Activated CD8-positive, alpha-beta T cell treated with anti-CD3 and anti-CD28 coated beads for 36 hours (primary cell): ENCODE measurements around the gene BAZ1B. TPM values are rescaled to one million over a fixed set of nuclear protein-coding genes. Genes with fewer than 3 reads are reported as not detected.
"Not testable (repeated sequence)": the region's sequence is repeated elsewhere in the genome, so short reads cannot be mapped to it uniquely, and the experiment has no call there.

Experiments used
- ATAC-seq: fragments of 200-7000 bp; cut with Tn5 transposase; one replicate; pipeline ENCODE4 v1.10.0; 2021; ENCODE audit warnings: mild to moderate bottlenecking, moderate library complexity
- CTCF ChIA-PET: fragments of 350-600 bp; sonication (Branson Sonifier 250); formaldehyde crosslinking; loops from one replicate; lab custom pipeline; 2021; ENCODE audit warnings: antibody characterized with exemption; lab: Charles Lee
- POLR2A ChIA-PET: fragments of 350-600 bp; sonication (Branson Sonifier 250); formaldehyde crosslinking; loops from one replicate; lab custom pipeline; 2021; ENCODE audit warnings: antibody characterized with exemption; lab: Charles Lee
- DNase-seq: peaks from one replicate; pipeline ENCODE4 v3.0.0-alpha.2; 2020
- H3K27ac Mint-ChIP-seq: one replicate; pipeline ENCODE4 v1.8.0; 2021; ENCODE audit warnings: mild to moderate bottlenecking, mixed read lengths
- H3K27me3 Mint-ChIP-seq: one replicate; pipeline ENCODE4 v1.8.0; 2021; ENCODE audit warnings: mixed read lengths
- H3K36me3 Mint-ChIP-seq: one replicate; pipeline ENCODE4 v1.8.0; 2021; ENCODE audit warnings: low read depth, mixed read lengths
- H3K4me1 Mint-ChIP-seq: one replicate; pipeline ENCODE4 v1.8.0; 2021; ENCODE audit warnings: low read depth, mixed read lengths
- H3K4me3 Mint-ChIP-seq: one replicate; pipeline ENCODE4 v1.8.0; 2021; ENCODE audit warnings: mild to moderate bottlenecking, moderate library complexity, mixed read lengths
- H3K9me3 Mint-ChIP-seq: one replicate; pipeline ENCODE4 v1.8.0; 2021; ENCODE audit warnings: mixed read lengths
- intact Hi-C: fragments of 100-400 bp; cut with micrococcal nuclease; formaldehyde crosslinking; loops from one replicate; pipeline ENCODE4 v1.10.0; 2022
- total RNA-seq, 2 experiments: library from RNA; stranded (reverse); gene quantifications; one replicate each; pipeline ENCODE4 v1.2.3, GENCODE V29; 2021
- TF ChIP-seq, protein P1 (sequence below): fragments of 200-600 bp; IDR thresholded peaks from one replicate; pipeline ENCODE4 v1.8.0; 2022; ENCODE audit warnings: antibody characterized with exemption, mild to moderate bottlenecking

The BAZ1B gene
- total RNA-seq, 2 experiments from 2014 or later, result 82.4 to 82.6 TPM

GRCh38 chr7:73478549-73478948 lies 43.5 kb downstream of the BAZ1B start:
- intact Hi-C loops, result no loop called here
- Mint-ChIP-seq H3K27ac (no peak overlapping the region), H3K36me3 (peaks cover 60% of the 10 kb centered on the region), H3K4me3 (no peak overlapping the region), H3K9me3 (no peaks in the 10 kb centered on the region), H3K4me1 (peaks cover 32% of the 10 kb centered on the region), H3K27me3 (no peaks in the 10 kb centered on the region)
- ATAC-seq (no peak), DNase-seq (no peak)
- TF ChIP-seq, protein P1, sequence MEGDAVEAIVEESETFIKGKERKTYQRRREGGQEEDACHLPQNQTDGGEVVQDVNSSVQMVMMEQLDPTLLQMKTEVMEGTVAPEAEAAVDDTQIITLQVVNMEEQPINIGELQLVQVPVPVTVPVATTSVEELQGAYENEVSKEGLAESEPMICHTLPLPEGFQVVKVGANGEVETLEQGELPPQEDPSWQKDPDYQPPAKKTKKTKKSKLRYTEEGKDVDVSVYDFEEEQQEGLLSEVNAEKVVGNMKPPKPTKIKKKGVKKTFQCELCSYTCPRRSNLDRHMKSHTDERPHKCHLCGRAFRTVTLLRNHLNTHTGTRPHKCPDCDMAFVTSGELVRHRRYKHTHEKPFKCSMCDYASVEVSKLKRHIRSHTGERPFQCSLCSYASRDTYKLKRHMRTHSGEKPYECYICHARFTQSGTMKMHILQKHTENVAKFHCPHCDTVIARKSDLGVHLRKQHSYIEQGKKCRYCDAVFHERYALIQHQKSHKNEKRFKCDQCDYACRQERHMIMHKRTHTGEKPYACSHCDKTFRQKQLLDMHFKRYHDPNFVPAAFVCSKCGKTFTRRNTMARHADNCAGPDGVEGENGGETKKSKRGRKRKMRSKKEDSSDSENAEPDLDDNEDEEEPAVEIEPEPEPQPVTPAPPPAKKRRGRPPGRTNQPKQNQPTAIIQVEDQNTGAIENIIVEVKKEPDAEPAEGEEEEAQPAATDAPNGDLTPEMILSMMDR, result no peak
- ChIA-PET POLR2A (no interaction called here), CTCF (no interaction called here)

DNA sequence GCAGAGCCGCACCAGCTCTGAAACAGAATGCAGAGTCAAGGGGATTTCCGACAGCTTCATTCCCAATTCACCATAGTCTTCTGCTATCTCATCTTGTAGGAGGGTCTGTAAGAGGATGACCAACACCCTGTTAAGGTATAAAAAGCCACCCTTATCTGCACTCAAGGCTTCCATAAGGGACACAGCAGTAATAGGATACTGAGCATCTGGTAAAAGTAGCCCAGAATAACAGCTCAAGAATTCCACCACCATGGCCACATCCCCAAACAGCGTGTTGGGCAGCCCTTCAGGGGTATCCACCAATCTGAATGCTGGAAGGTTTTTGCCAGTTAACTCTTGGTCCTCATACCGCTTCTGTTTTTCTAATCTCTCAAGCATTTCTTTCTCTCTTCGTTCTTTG lies 44.7 kb downstream of the BAZ1B start:
- TF ChIP-seq, protein P1, result no peak
- DNase-seq (no peak), ATAC-seq (no peak)
- Mint-ChIP-seq H3K27me3 (no peaks in the 10 kb centered on the region), H3K27ac (no peak overlapping the region), H3K36me3 (peaks cover 60% of the 10 kb centered on the region), H3K9me3 (no peaks in the 10 kb centered on the region), H3K4me3 (no peak overlapping the region), H3K4me1 (peaks cover 32% of the 10 kb centered on the region)
- ChIA-PET CTCF (interaction anchor here (0.9 to 1.8 kb wide), 2 partner anchors 25 to 37 kb away, joined by 3 to 15 read pairs; no protein-coding TSS in a partner anchor), POLR2A (interaction anchor here (0.9 to 1.3 kb wide), 4 partner anchors 9 to 79 kb away, joined by 3 to 9 read pairs (median 4); no protein-coding TSS in a partner anchor)
- intact Hi-C loops, result no loop called here

DNA sequence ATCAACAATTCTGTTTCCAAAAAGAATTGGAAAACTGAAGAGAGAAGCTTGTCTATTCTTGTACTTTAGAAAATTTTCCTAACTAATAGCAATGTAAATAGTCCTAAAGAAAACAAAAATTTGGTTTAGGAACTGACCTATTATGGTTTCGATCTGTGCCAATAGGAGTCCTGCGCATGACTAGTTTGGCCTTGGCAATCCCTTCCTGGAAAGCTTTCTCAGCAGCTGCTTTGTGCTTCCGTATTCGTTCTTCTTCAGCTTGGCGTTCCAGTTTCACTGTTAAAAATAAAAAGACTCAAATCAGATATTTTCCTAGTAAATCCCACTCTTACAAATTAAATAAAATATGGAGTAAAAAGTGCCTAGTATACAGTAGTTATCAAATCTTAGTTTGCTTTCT lies 51.9 kb downstream of the BAZ1B start:
- Mint-ChIP-seq H3K27me3 (no peaks in the 10 kb centered on the region), H3K27ac (no peak overlapping the region), H3K9me3 (no peaks in the 10 kb centered on the region), H3K36me3 (peaks cover 47% of the 10 kb centered on the region), H3K4me1 (peaks cover 7% of the 10 kb centered on the region), H3K4me3 (no peak overlapping the region)
- POLR2A ChIA-PET, result interaction anchor here (1.1 to 1.7 kb wide), 2 partner anchors 42 to 44 kb away, joined by 3 read pairs; no protein-coding TSS in a partner anchor
- TF ChIP-seq, protein P1, result no peak
- DNase-seq (no peak), ATAC-seq (no peak)
- CTCF ChIA-PET, result interaction anchor here (3.6 kb wide), 1 partner anchor 18 kb away, joined by 19 read pairs; no protein-coding TSS in a partner anchor
- intact Hi-C loops, result no loop called here

- H3K27ac Mint-ChIP-seq, intact Hi-C loops, H3K4me1 Mint-ChIP-seq, POLR2A ChIA-PET, ATAC-seq, H3K27me3 Mint-ChIP-seq, H3K4me3 Mint-ChIP-seq, DNase-seq, H3K9me3 Mint-ChIP-seq: not testable (repeated sequence)
- CTCF ChIA-PET, result interaction anchor here (2.4 to 3.6 kb wide), 2 partner anchors 15 kb away, joined by 10 to 19 read pairs; no protein-coding TSS in a partner anchor
- peaks cover 60% of the 10 kb centered on the region for H3K36me3 Mint-ChIP-seq
These were observed 55.0 kb downstream of the BAZ1B start for GRCh38 chr7:73467046-73467445.

GRCh38 chr7:73466112-73466511 lies 56.0 kb downstream of the BAZ1B start:
- Mint-ChIP-seq H3K27me3 (no peaks in the 10 kb centered on the region), H3K9me3 (no peaks in the 10 kb centered on the region), H3K27ac (no peak overlapping the region), H3K36me3 (peaks cover 57% of the 10 kb centered on the region), H3K4me3 (no peak overlapping the region), H3K4me1 (no peaks in the 10 kb centered on the region)
- ATAC-seq (no peak), DNase-seq (no peak)
- POLR2A ChIA-PET, result interaction anchor here (0.7 kb wide), 1 partner anchor 24 kb away, joined by 3 read pairs; no protein-coding TSS in a partner anchor
- TF ChIP-seq, protein P1, result no peak
- CTCF ChIA-PET, result interaction anchor here (2.4 kb wide), 1 partner anchor 14 kb away, joined by 10 read pairs; no protein-coding TSS in a partner anchor
- intact Hi-C loops, result no loop called here
